ENCODE results near the gene DLL4. TPM values are rescaled to one million over a fixed set of nuclear protein-coding genes. Genes with fewer than 3 reads are reported as not detected.
"Not testable (repeated sequence)": the region's sequence is repeated elsewhere in the genome, so short reads cannot be mapped to it uniquely, and the experiment has no call there.

DLL4 gene
- total and polyA plus RNA-seq, 2 experiments from 2014 or later: 2.3 TPM; not detected in 1

DNA sequence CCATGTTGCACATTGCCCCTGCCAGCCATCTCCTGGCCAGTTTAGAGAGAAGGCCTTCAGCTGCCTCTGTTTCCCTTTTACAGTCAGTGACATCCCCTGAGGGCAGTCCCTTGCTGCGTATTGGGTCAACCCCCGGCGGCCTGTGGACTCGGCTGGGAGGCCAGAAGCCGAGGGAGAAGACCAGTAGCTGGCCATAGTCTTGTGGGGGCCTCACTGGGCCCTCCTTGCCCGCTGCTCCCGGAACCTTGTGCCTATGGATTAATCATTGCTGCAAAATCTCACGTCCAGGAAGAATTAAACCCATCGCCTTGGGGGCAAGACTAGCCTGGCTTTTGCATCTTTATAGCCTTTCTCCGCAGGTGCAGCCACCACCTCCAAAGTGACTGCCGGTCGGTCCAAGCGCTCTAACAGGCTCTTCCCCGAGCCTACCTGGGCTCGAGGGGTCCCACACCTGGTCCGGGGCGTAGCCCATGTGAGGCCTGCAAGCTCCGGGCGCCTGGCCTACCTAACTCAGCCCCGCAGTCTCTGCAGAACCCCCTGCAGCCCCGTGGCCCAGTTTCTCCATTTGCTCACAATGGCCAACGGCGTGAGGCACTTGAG, 23.3 kb downstream of the DLL4 start:
- Histone ChIP-seq H3K9me3 (ENCODE audit: low read depth) (no peaks in the 10 kb centered on the region), H3K4me3 (peak overlapping the region; percentile 17), H3K79me2 (peaks cover 17% of the 10 kb centered on the region), H4K20me1 (ENCODE audit: insufficient read depth, poor library complexity, severe bottlenecking) (peaks cover 24% of the 10 kb centered on the region), H3K27ac (peak overlapping the region; percentile 77), H2AFZ (peak overlapping the region; percentile 31), H3K4me1 (ENCODE audit: insufficient read depth) (peaks cover 10% of the 10 kb centered on the region), H3K9me2 (replicated peaks; ENCODE audit: insufficient read depth) (no peaks in the 10 kb centered on the region), H3K36me3 (replicated peaks; ENCODE audit: insufficient read depth, low read depth) (no peaks in the 10 kb centered on the region), H3K27me3 (no peaks in the 10 kb centered on the region), H3K4me2 (peak overlapping the region; percentile 84)
- DNase-seq (ENCODE audit: low spot score): peak; percentile 8
- WGBS (ENCODE audit: low lambda C conversion rate, missing lambda C conversion rate): 49% methylated on average over 23 of the region's 23 CpGs
- no peak for TF ChIP-seq EZH2 (IDR thresholded peaks at IDR 0.05; ENCODE audit: borderline replicate concordance)
- TF ChIP-seq, protein P1, sequence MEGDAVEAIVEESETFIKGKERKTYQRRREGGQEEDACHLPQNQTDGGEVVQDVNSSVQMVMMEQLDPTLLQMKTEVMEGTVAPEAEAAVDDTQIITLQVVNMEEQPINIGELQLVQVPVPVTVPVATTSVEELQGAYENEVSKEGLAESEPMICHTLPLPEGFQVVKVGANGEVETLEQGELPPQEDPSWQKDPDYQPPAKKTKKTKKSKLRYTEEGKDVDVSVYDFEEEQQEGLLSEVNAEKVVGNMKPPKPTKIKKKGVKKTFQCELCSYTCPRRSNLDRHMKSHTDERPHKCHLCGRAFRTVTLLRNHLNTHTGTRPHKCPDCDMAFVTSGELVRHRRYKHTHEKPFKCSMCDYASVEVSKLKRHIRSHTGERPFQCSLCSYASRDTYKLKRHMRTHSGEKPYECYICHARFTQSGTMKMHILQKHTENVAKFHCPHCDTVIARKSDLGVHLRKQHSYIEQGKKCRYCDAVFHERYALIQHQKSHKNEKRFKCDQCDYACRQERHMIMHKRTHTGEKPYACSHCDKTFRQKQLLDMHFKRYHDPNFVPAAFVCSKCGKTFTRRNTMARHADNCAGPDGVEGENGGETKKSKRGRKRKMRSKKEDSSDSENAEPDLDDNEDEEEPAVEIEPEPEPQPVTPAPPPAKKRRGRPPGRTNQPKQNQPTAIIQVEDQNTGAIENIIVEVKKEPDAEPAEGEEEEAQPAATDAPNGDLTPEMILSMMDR (IDR thresholded peaks at IDR 0.05; ENCODE audit: poor library complexity): no peak
- TF ChIP-seq EZH2phosphoT487 (IDR thresholded peaks at IDR 0.05; ENCODE audit: low read depth, severe bottlenecking, unreplicated experiment): no peak

DNA sequence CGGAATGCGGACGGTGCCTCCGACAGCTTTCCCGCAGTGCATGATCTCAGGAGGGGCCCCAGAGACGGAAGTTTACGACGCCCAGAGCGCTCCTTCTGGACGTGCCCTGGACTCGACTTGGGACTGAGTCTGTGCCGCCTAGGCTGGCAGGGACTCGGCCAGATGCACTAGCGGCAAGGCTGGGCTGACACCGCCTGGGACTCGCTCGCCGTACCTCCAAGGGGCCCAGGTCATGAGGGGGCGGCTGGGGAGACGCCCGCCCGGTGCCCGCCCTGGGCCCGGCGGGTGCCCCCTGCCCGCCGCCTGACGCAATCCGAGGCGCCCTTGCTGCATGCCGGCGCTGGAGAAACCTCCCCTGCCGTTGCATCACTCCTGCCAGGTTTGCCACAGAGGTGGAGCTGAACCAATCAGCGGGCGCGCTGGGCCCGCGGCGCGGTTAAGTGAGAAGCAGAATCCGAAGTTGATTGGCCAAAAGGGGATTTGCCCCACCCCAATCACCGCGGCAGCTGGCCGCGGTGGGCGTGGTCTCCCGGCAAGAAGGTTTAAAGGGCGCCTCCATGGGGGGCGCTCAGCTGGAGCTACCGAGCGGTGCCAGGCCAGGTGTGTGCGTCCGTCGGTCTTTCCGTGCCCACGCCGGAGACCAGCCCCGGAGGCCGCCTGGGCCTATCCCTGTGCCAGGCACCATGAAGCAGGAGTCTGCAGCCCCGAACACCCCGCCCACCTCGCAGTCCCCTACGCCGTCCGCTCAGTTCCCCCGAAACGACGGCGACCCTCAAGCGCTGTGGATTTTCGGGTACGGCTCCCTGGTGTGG, 24.0 kb downstream of the DLL4 start, which contains the start of gene CHAC1:
TSS of gene CHAC1 (plus strand) at position 571 of the 812 bp plus-strand sequence. CDS start at position 684, 113 bp downstream.
- DNase-seq (ENCODE audit: low spot score): peak; percentile 96
- peak within 1 kb of the TSS; percentile 38 for H2AFZ ChIP-seq

DNA sequence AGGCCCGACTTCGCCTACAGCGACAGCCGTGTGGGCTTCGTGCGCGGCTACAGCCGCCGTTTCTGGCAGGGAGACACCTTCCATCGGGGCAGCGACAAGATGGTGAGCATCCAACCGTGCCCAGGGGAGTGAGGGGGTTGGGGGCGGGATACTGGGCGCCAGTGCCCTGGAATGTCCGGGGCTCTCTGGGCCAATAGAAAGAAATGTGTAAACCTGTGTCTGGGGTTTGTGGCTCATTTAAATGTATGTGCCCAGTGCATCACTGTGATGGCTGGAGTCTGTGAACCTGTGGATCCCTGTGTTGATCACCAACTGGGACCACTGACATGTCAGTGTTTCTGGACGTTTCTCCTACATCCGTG, 24.6 kb downstream of the DLL4 start:
- Histone ChIP-seq H4K20me1 (ENCODE audit: insufficient read depth, poor library complexity, severe bottlenecking) (peaks cover 24% of the 10 kb centered on the region), H3K27ac (no peak overlapping the region), H3K79me2 (peaks cover 17% of the 10 kb centered on the region), H3K4me1 (ENCODE audit: insufficient read depth) (peaks cover 10% of the 10 kb centered on the region), H3K9me2 (replicated peaks; ENCODE audit: insufficient read depth) (no peaks in the 10 kb centered on the region), H3K27me3 (no peaks in the 10 kb centered on the region), H3K4me3 (peak overlapping the region; percentile 74), H3K9me3 (ENCODE audit: low read depth) (no peaks in the 10 kb centered on the region), H3K4me2 (peak overlapping the region; percentile 84), H3K36me3 (replicated peaks; ENCODE audit: insufficient read depth, low read depth) (no peaks in the 10 kb centered on the region), H2AFZ (peak overlapping the region; percentile 38)
- 8% methylated on average over 17 of the region's 17 CpGs for WGBS (ENCODE audit: low lambda C conversion rate, missing lambda C conversion rate)
- DNase-seq (ENCODE audit: low spot score): no peak
- TF ChIP-seq EZH2 (IDR thresholded peaks at IDR 0.05; ENCODE audit: borderline replicate concordance): no peak
- TF ChIP-seq EZH2phosphoT487 (IDR thresholded peaks at IDR 0.05; ENCODE audit: low read depth, severe bottlenecking, unreplicated experiment): no peak
- TF ChIP-seq, protein P1 (IDR thresholded peaks at IDR 0.05; ENCODE audit: poor library complexity): no peak

More for the DNA sequence above, 24.0 kb downstream of the DLL4 start, which contains the start of gene CHAC1:
- Histone ChIP-seq H3K27ac (peak within 1 kb of the TSS; percentile 77), H3K4me1 (ENCODE audit: insufficient read depth) (peaks cover 10% of the 10 kb centered on the region), H3K9me3 (ENCODE audit: low read depth) (no peaks in the 10 kb centered on the region), H3K36me3 (replicated peaks; ENCODE audit: insufficient read depth, low read depth) (no peaks in the 10 kb centered on the region), H3K79me2 (peaks cover 17% of the 10 kb centered on the region), H4K20me1 (ENCODE audit: insufficient read depth, poor library complexity, severe bottlenecking) (peaks cover 24% of the 10 kb centered on the region), H3K9me2 (replicated peaks; ENCODE audit: insufficient read depth) (no peaks in the 10 kb centered on the region), H3K4me3 (peak within 1 kb of the TSS; percentile 74), H3K4me2 (peak within 1 kb of the TSS; percentile 84), H3K27me3 (no peaks in the 10 kb centered on the region)
- 4% methylated on average over 55 of the region's 72 CpGs for WGBS (ENCODE audit: low lambda C conversion rate, missing lambda C conversion rate)
- TF ChIP-seq EZH2 (IDR thresholded peaks at IDR 0.05; ENCODE audit: borderline replicate concordance) (no peak), EZH2phosphoT487 (IDR thresholded peaks at IDR 0.05; ENCODE audit: low read depth, severe bottlenecking, unreplicated experiment) (no peak)
- TF ChIP-seq, protein P1 (IDR thresholded peaks at IDR 0.05; ENCODE audit: poor library complexity): no peak

DNA sequence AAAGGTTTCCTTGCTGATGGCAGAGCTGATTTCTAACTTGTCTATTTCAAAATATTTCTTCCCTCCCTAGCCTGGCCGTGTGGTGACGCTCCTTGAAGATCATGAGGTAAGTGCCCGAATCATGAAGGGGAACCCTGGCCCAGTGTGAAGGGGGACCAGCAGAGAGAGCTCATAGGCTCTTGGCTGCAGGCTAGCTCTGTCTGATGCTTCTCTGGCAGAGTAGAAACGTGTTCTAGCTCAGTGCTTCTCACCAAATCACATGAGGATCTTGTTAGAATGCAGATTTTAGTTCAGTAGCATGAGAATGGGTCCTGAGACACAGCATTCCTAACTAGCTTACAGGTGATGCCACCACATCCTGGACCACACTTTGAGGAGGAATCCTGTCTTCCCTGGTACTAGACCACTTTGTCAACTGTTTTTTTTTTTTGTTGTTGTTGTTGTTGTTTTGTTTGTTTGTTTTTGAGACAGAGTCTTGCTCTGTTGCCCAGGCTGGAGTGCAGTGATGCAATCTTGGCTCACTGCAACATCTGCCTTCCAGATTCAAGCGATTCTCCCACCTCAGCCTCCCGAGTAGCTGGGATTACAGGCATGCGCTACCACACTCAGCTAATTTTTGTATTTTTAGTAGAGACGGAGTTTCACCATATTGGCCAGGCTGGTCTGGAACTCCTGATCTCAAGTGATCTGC, 25.2 kb downstream of the DLL4 start:
- peaks cover 24% of the 10 kb centered on the region for H4K20me1 ChIP-seq (ENCODE audit: insufficient read depth, poor library complexity, severe bottlenecking)

More for the DNA sequence above, 25.2 kb downstream of the DLL4 start:
- not testable (repeated sequence) for H3K9me3 ChIP-seq (ENCODE audit: low read depth); H3K27ac ChIP-seq; DNase-seq (ENCODE audit: low spot score); H3K27me3 ChIP-seq; H3K36me3 ChIP-seq (replicated peaks; ENCODE audit: insufficient read depth, low read depth); H2AFZ ChIP-seq; H3K4me1 ChIP-seq (ENCODE audit: insufficient read depth); H3K9me2 ChIP-seq (replicated peaks; ENCODE audit: insufficient read depth)
- peaks cover 17% of the 10 kb centered on the region for H3K79me2 ChIP-seq
- H3K4me3 ChIP-seq: peak overlapping the region; percentile 74
- H3K4me2 ChIP-seq: peak overlapping the region; percentile 84
- WGBS (ENCODE audit: low lambda C conversion rate, missing lambda C conversion rate): 69% methylated on average over 8 of the region's 8 CpGs
